ENCODE results near the gene NUMB.

NUMB gene

DNA sequence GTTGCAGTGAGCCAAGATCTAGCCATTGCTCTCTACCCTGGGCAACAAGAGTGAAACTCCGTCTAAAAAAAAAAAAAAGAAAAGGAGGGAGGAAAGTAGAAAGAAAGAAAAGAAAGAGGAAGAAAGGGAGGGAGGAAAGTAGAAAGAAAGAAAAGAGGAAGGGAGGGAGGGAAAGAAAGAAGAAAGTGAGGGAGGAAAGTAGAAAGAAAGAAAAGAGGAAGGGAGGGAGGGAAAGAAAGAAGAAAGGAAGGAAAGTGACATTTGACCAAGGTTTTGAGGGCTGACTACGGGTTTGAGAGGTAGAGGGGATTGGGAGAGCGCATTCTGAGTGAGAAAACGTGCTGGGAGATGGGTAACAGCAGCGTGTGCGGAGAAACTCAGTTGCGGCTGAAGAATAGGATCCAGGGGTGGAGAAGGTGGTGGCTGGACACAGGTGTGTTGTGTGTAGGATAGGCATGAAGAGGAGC, 221.6 kb downstream of the NUMB start:
- DNase-seq, result no peak
- TF ChIP-seq GATA1 (IDR thresholded peaks at IDR 0.05; ENCODE audit: low read depth, low read length) (no peak), POLR2A (IDR thresholded peaks at IDR 0.05; ENCODE audit: low read length) (no peak)

DNA sequence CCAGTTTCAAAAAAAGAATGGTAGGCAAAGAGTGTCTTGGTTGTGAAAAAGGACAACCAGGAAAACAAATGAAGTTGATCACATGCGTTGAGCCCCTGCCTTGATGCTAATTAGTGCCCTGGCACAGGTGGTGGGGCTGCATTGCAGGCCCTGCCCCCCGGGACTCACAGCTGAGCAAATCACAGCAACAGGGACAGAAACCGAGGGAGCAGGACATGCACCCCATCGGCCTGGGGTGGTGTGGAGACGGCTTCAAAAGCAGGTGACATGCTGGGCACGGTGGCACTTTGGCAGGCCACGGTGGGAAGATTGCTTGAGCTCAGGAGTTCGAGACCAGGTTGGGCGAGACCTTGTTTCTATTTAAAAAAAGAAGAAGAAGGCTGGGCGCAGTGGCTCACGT, 222.2 kb downstream of the NUMB start:
- no peak for DNase-seq

GRCh38 chr14:73235531-73236155, 222.7 kb downstream of the NUMB start:
- no peak for TF ChIP-seq GATA1 (IDR thresholded peaks at IDR 0.05; ENCODE audit: low read depth, low read length)
- TF ChIP-seq POLR2A (IDR thresholded peaks at IDR 0.05; ENCODE audit: low read length), result no peak
- DNase-seq, result no peak

More for the DNA sequence above, 222.2 kb downstream of the NUMB start:
- TF ChIP-seq GATA1 (IDR thresholded peaks at IDR 0.05; ENCODE audit: low read depth, low read length), result no peak
- no peak for TF ChIP-seq POLR2A (IDR thresholded peaks at IDR 0.05; ENCODE audit: low read length)

GRCh38 chr14:73234586-73235394, 223.6 kb downstream of the NUMB start:
- no peak for TF ChIP-seq GATA1 (IDR thresholded peaks at IDR 0.05; ENCODE audit: low read depth, low read length)
- TF ChIP-seq POLR2A (IDR thresholded peaks at IDR 0.05; ENCODE audit: low read length), result no peak
- no peak for DNase-seq

GRCh38 chr14:73234029-73234428, 224.3 kb downstream of the NUMB start:
- TF ChIP-seq GATA1 (IDR thresholded peaks at IDR 0.05; ENCODE audit: low read depth, low read length) (no peak), POLR2A (IDR thresholded peaks at IDR 0.05; ENCODE audit: low read length) (no peak)
- no peak for DNase-seq

DNA sequence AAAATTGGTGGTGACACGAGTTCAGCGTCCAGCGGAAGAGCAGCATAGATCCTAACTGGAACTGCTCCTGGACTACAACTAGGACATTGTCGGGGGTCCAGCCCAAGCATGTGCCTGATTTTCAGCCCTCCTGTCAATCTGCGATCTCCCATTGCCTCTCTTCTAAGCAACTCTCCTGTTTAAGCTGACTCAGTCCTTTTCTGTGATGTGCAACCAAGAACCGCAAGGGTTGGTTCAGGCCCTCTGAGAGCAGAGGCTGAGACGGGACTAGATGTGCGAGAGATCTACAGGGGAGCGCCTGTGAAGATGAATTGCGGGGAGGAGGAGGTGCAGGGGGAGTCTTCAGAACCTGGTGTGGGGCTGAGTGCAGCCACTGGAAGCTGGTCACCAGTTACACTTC, 224.8 kb downstream of the NUMB start:
- no peak for TF ChIP-seq GATA1 (IDR thresholded peaks at IDR 0.05; ENCODE audit: low read depth, low read length)
- no peak for TF ChIP-seq POLR2A (IDR thresholded peaks at IDR 0.05; ENCODE audit: low read length)
- DNase-seq, result no peak

- DNase-seq, result no peak
- no peak for TF ChIP-seq POLR2A (IDR thresholded peaks at IDR 0.05; ENCODE audit: low read length)
- TF ChIP-seq GATA1 (IDR thresholded peaks at IDR 0.05; ENCODE audit: low read depth, low read length), result no peak
Observed at GRCh38 chr14:73232984-73233383, 225.4 kb downstream of the NUMB start.

- peak; percentile 35 to 47 for DNase-seq
- TF ChIP-seq GATA1 (IDR thresholded peaks at IDR 0.05; ENCODE audit: low read depth, low read length) (no peak), POLR2A (IDR thresholded peaks at IDR 0.05; ENCODE audit: low read length) (no peak)
Observed at GRCh38 chr14:73231981-73232851, 226.1 kb downstream of the NUMB start.

DNA sequence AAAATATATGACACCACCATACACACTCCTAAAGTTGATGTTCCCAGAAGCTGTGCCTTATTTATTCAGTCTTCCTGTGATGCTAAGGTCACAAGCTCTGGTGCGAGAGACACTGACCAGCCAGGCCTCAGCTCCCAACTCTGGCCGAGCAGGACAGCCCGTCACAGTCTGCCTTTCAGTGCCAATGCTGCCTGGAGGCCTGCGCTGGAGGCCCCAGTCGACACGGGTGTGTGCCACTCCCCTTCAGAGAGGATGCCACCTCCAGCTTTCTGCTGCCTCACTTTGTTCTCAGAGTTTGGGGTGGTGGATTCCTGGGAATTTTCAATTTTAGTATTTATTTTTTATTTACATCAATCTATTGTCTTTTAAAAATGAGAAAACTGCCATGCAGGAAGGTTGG, 228.3 kb downstream of the NUMB start:
- DNase-seq, result no peak
- TF ChIP-seq POLR2A (IDR thresholded peaks at IDR 0.05; ENCODE audit: low read length) (no peak), GATA1 (IDR thresholded peaks at IDR 0.05; ENCODE audit: low read depth, low read length) (no peak)

- DNase-seq, result no peak
- TF ChIP-seq POLR2A (IDR thresholded peaks at IDR 0.05; ENCODE audit: low read length) (no peak), GATA1 (IDR thresholded peaks at IDR 0.05; ENCODE audit: low read depth, low read length) (no peak)
Observed at GRCh38 chr14:73227812-73228781, 230.2 kb downstream of the NUMB start.

GRCh38 chr14:73225496-73225895, 232.8 kb downstream of the NUMB start:
- no peak for TF ChIP-seq POLR2A (IDR thresholded peaks at IDR 0.05; ENCODE audit: low read length)
- no peak for TF ChIP-seq GATA1 (IDR thresholded peaks at IDR 0.05; ENCODE audit: low read depth, low read length)

More at GRCh38 chr14:73225496-73225895, 232.8 kb downstream of the NUMB start:
- DNase-seq, result no peak

Measured in erythroblast (primary cell).